ENCODE measurements around the gene RNASE13.

The RNASE13 gene

DNA sequence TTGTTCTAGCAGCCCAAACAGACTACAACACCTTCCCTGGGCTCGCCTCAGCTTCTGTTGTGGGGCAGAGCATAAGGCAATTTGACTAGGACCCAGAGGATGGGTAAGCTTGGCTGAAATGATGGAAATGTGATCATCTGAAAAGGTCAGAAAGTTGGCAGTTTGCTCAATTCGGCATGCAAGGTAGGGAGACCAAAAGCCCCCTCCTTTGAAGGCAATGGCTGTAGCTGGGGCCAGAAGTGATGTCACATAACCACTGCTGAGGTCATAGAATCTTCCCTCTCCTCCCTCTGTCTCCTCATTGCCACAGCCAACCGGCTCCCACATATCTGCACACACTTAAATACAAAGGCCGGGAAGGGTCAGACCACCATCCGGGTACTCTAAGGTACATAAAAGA lies 4.7 kb downstream of the RNASE13 start, which contains the start of gene TPPP2:
Gene TPPP2, plus strand, starts transcription at position 301 of the 400 bp plus-strand sequence. CDS start 365 bp downstream, outside the sequence.
- H3K79me2 ChIP-seq (ENCODE audit: control insufficient read depth, insufficient read depth, low read length) = no peaks in the 10 kb centered on the region
- no peaks in the 10 kb centered on the region for H3K36me3 ChIP-seq (ENCODE audit: control insufficient read depth, insufficient read depth, low read length)
- WGBS (ENCODE audit: extremely low coverage, insufficient coverage, low lambda C conversion rate) = no CpG with 5 or more reads among the region's 5 CpGs
- no peak within 1 kb of the TSS for H3K9ac ChIP-seq (ENCODE audit: low read length)
- H3K4ac ChIP-seq (ENCODE audit: low read depth, low read length) = no peak within 1 kb of the TSS
- no peak within 1 kb of the TSS for H3K27ac ChIP-seq (ENCODE audit: low read depth, low read length)
- H3K23ac ChIP-seq (ENCODE audit: low read length) = no peak within 1 kb of the TSS
- H3K79me1 ChIP-seq (ENCODE audit: low read length) = no peaks in the 10 kb centered on the region
- H3K4me2 ChIP-seq (ENCODE audit: low read length) = no peak within 1 kb of the TSS
- no peak within 1 kb of the TSS for H3K18ac ChIP-seq (ENCODE audit: low read length)
- no peak within 1 kb of the TSS for H2BK120ac ChIP-seq (ENCODE audit: low read depth, low read length)
- H2AK5ac ChIP-seq (ENCODE audit: low read length) = no peak within 1 kb of the TSS
- no peak within 1 kb of the TSS for H4K8ac ChIP-seq (ENCODE audit: low read depth, low read length)
- no peak within 1 kb of the TSS for H2BK5ac ChIP-seq (ENCODE audit: low read length)
- no peaks in the 10 kb centered on the region for H3K27me3 ChIP-seq (ENCODE audit: insufficient read depth, low read length, poor library complexity)
- peaks cover 9% of the 10 kb centered on the region for H3K4me1 ChIP-seq (ENCODE audit: control insufficient read depth, low read depth, low read length)
- no peak within 1 kb of the TSS for H3K4me3 ChIP-seq (ENCODE audit: low read length)
- H4K5ac ChIP-seq (ENCODE audit: low read length) = no peak within 1 kb of the TSS
- no peak within 1 kb of the TSS for H3K56ac ChIP-seq (ENCODE audit: low read length)
- H2BK15ac ChIP-seq (replicated peaks; ENCODE audit: low read depth) = no peak within 1 kb of the TSS
- no peak for DNase-seq

DNA sequence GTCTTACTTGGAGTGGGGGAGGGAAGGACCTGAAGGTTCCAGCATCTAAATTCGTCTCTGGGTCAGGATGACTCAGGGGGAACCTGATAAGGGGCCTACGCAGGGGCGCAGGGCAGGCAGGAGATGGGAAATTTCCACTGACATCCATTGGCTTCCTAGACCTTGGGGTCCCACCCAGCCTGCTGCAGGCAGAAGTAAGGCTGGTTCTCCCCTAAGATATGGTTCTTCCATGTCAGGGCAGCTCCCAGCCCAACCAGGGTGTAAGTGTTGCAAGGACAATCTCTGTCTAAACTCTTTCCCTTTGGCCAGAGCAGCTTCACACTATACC lies 7.7 kb downstream of the RNASE13 start:
- H3K27me3 ChIP-seq (ENCODE audit: insufficient read depth, low read length, poor library complexity) = no peaks in the 10 kb centered on the region
- H3K36me3 ChIP-seq (ENCODE audit: control insufficient read depth, insufficient read depth, low read length) = no peaks in the 10 kb centered on the region
- WGBS (ENCODE audit: extremely low coverage, insufficient coverage, low lambda C conversion rate) = no CpG with 5 or more reads among the region's 3 CpGs
- no peaks in the 10 kb centered on the region for H3K79me1 ChIP-seq (ENCODE audit: low read length)
- no peak overlapping the region for H3K9ac ChIP-seq (ENCODE audit: low read length)
- no peak overlapping the region for H3K18ac ChIP-seq (ENCODE audit: low read length)
- H3K56ac ChIP-seq (ENCODE audit: low read length) = peak overlapping the region; percentile 68
- H3K27ac ChIP-seq (ENCODE audit: low read depth, low read length) = no peak overlapping the region
- H3K4me3 ChIP-seq (ENCODE audit: low read length) = no peak overlapping the region
- H3K79me2 ChIP-seq (ENCODE audit: control insufficient read depth, insufficient read depth, low read length) = no peaks in the 10 kb centered on the region
- peak overlapping the region; percentile 44 for H3K4ac ChIP-seq (ENCODE audit: low read depth, low read length)
- no peak overlapping the region for H2BK120ac ChIP-seq (ENCODE audit: low read depth, low read length)
- no peak overlapping the region for H2AK5ac ChIP-seq (ENCODE audit: low read length)
- no peak overlapping the region for H2BK5ac ChIP-seq (ENCODE audit: low read length)
- no peak overlapping the region for H3K23ac ChIP-seq (ENCODE audit: low read length)
- H2BK15ac ChIP-seq (replicated peaks; ENCODE audit: low read depth) = no peak overlapping the region
- H3K4me1 ChIP-seq (ENCODE audit: control insufficient read depth, low read depth, low read length) = peaks cover 9% of the 10 kb centered on the region
- H4K8ac ChIP-seq (ENCODE audit: low read depth, low read length) = no peak overlapping the region
- no peak overlapping the region for H3K4me2 ChIP-seq (ENCODE audit: low read length)
- no peak overlapping the region for H4K5ac ChIP-seq (ENCODE audit: low read length)
- DNase-seq = peak; percentile 77

DNA sequence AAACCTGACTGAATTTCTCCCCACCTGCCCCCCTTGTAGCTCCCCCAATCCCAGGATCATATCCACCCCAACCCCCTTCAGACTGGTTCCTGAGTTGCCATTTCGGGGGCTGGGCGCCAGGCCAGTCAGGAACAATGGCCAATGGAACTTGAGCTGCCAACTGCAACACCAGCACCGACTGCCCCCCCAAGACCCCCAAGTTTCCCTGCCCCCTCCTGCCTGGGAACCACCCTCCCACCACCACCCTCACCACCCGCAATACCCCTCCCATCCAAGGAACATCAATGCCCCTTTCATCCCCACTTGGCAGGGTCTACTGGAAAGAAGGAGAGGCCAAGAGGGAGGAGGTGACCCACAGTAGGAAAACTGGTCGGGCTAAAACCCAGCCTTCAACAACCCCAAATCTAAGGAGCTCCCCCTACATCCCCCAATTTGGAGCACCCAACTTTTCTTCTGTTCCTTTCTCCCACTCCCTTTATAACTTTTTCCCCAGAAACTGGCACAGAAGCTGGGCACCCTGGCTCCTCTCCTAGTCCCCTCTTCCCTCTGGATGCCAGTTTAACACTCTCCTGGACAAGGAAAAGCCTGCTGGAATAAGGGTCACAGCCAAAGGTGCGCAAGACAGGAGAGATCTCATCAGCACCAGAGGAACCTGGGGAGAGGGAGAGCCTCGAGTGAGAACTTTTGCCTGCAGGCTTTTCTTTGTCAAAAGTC lies 8.2 kb downstream of the RNASE13 start:
- Histone ChIP-seq H3K27me3 (ENCODE audit: insufficient read depth, low read length, poor library complexity) (no peaks in the 10 kb centered on the region), H2BK5ac (ENCODE audit: low read length) (no peak overlapping the region), H4K8ac (ENCODE audit: low read depth, low read length) (no peak overlapping the region), H2BK15ac (replicated peaks; ENCODE audit: low read depth) (peak overlapping the region; percentile 5), H4K5ac (ENCODE audit: low read length) (no peak overlapping the region), H3K79me1 (ENCODE audit: low read length) (no peaks in the 10 kb centered on the region), H3K27ac (ENCODE audit: low read depth, low read length) (peak overlapping the region; percentile 26), H3K4me3 (ENCODE audit: low read length) (no peak overlapping the region), H3K18ac (ENCODE audit: low read length) (peak overlapping the region; percentile 68), H3K9ac (ENCODE audit: low read length) (peak overlapping the region; percentile 55), H3K4me1 (ENCODE audit: control insufficient read depth, low read depth, low read length) (peaks cover 9% of the 10 kb centered on the region), H3K4ac (ENCODE audit: low read depth, low read length) (peak overlapping the region; percentile 44), H3K79me2 (ENCODE audit: control insufficient read depth, insufficient read depth, low read length) (no peaks in the 10 kb centered on the region), H2AK5ac (ENCODE audit: low read length) (no peak overlapping the region), H3K36me3 (ENCODE audit: control insufficient read depth, insufficient read depth, low read length) (no peaks in the 10 kb centered on the region), H3K23ac (ENCODE audit: low read length) (no peak overlapping the region), H3K4me2 (ENCODE audit: low read length) (no peak overlapping the region), H3K56ac (ENCODE audit: low read length) (peak overlapping the region; percentile 77), H2BK120ac (ENCODE audit: low read depth, low read length) (peak overlapping the region; percentile 62)
- DNase-seq = no peak
- WGBS (ENCODE audit: extremely low coverage, insufficient coverage, low lambda C conversion rate) = no CpG with 5 or more reads among the region's 7 CpGs

DNA sequence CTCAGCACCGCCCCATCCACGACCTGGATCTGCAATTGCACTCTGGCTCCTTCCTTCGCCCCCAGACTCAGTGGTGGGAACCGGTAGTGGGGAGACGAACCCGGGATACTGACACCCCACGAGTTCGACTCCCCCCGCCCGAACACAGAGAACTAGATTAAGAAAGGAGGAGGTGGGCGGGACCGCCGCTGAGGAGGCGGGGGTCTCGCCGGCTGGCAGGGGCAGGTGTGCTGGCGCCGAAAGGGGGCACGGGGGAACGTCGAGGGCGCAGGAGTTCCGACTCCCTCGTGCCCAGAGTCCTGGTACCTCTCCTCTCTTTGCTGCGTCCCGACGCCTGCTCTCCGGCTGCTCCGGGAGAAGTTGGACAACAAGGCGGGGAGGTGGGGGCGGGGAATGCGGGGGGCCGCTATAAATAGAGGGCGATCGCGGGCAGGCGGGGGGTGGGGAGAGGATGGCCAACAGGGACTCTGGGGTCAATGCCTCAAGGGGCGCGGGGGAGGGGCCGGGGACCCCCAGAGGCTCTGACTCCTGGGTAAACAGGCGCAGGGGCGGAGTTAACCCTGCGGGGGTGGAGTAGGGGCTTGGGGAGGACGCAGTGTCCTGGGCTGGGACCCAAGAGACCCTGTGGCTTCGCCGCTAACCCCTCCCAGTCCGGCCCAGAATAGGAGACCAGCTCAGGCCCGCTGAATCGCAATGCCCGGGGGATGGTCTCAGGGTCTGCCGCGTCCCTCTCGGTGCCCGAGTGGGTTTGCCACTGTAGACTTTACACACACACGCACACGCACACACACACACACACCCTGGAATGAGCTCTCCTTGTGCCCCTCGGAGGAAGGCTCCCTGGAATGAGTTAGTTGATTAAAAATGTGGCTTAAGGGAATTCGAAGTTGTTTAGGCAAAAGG lies 9.0 kb downstream of the RNASE13 start:
- Histone ChIP-seq H3K27me3 (ENCODE audit: insufficient read depth, low read length, poor library complexity) (no peaks in the 10 kb centered on the region), H3K36me3 (ENCODE audit: control insufficient read depth, insufficient read depth, low read length) (no peaks in the 10 kb centered on the region), H2AK5ac (ENCODE audit: low read length) (no peak overlapping the region), H3K9ac (ENCODE audit: low read length) (peak overlapping the region; percentile 60), H3K4me2 (ENCODE audit: low read length) (peak overlapping the region; percentile 26), H3K18ac (ENCODE audit: low read length) (peak overlapping the region; percentile 68), H3K56ac (ENCODE audit: low read length) (peak overlapping the region; percentile 82), H2BK120ac (ENCODE audit: low read depth, low read length) (peak overlapping the region; percentile 62), H2BK15ac (replicated peaks; ENCODE audit: low read depth) (peak overlapping the region; percentile 5), H3K79me1 (ENCODE audit: low read length) (no peaks in the 10 kb centered on the region), H3K23ac (ENCODE audit: low read length) (no peak overlapping the region), H3K79me2 (ENCODE audit: control insufficient read depth, insufficient read depth, low read length) (no peaks in the 10 kb centered on the region), H3K4me1 (ENCODE audit: control insufficient read depth, low read depth, low read length) (peaks cover 9% of the 10 kb centered on the region), H3K4ac (ENCODE audit: low read depth, low read length) (peak overlapping the region; percentile 28), H2BK5ac (ENCODE audit: low read length) (peak overlapping the region; percentile 24), H4K5ac (ENCODE audit: low read length) (no peak overlapping the region), H3K27ac (ENCODE audit: low read depth, low read length) (peak overlapping the region; percentile 29), H3K4me3 (ENCODE audit: low read length) (peak overlapping the region; percentile 18), H4K8ac (ENCODE audit: low read depth, low read length) (no peak overlapping the region)
- no CpG with 5 or more reads among the region's 58 CpGs for WGBS (ENCODE audit: extremely low coverage, insufficient coverage, low lambda C conversion rate)
- peak; percentile 82 for DNase-seq

DNA sequence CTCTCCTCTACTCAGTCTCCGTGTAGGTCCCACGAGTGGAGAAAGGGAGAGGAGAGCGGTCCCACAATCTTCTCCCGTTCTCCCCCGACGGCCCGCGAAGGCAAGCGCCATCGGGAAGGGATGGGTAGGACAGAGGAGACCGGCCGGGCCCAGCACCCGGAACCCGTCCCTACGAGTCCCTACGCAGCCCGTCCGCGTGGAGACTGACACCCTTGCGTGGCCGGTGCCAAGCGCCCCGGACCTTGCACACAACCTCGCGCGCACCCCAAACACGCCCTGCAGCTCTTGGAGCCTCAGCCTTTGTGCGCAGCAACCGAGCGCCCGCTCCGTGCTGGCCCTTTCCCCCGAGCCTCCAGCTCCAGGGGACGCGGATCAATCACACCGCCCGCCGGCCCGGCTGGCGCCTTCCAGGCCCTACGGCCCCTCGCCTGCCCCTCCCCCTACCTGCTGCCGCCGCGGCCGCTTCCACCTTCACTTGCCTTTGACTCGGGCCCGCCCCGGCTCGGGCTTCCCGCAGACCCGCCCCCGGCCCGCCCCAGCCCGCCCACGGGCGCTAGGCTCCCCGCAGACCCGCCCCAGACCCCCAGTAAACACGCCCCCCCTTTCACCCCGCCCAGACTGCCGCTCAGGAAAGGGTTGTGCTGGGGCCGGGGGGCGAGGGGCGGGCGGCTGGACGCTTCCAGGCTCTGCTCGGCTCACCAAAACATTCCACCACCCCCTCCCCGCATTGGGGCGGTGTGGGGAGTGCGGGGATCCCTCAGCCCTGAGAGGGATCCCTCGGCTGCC lies 9.8 kb downstream of the RNASE13 start, which contains the start of gene NDRG2:
Gene NDRG2, minus strand, starts transcription at position 477 of the 786 bp plus-strand sequence. CDS start 1,746 bp downstream, outside the sequence.
- Histone ChIP-seq H3K9ac (ENCODE audit: low read length) (peak within 1 kb of the TSS; percentile 86), H3K56ac (ENCODE audit: low read length) (peak within 1 kb of the TSS; percentile 94), H2BK120ac (ENCODE audit: low read depth, low read length) (no peak within 1 kb of the TSS), H4K8ac (ENCODE audit: low read depth, low read length) (no peak within 1 kb of the TSS), H2BK15ac (replicated peaks; ENCODE audit: low read depth) (no peak within 1 kb of the TSS), H2AK5ac (ENCODE audit: low read length) (no peak within 1 kb of the TSS), H3K79me1 (ENCODE audit: low read length) (no peaks in the 10 kb centered on the region), H3K4ac (ENCODE audit: low read depth, low read length) (peak within 1 kb of the TSS; percentile 58), H3K23ac (ENCODE audit: low read length) (peak within 1 kb of the TSS; percentile 83), H3K79me2 (ENCODE audit: control insufficient read depth, insufficient read depth, low read length) (no peaks in the 10 kb centered on the region), H3K27ac (ENCODE audit: low read depth, low read length) (peak within 1 kb of the TSS; percentile 56), H3K4me1 (ENCODE audit: control insufficient read depth, low read depth, low read length) (peaks cover 9% of the 10 kb centered on the region), H2BK5ac (ENCODE audit: low read length) (peak within 1 kb of the TSS; percentile 43), H3K36me3 (ENCODE audit: control insufficient read depth, insufficient read depth, low read length) (no peaks in the 10 kb centered on the region), H3K4me3 (ENCODE audit: low read length) (peak within 1 kb of the TSS; percentile 72), H3K18ac (ENCODE audit: low read length) (peak within 1 kb of the TSS; percentile 88), H3K27me3 (ENCODE audit: insufficient read depth, low read length, poor library complexity) (no peaks in the 10 kb centered on the region), H4K5ac (ENCODE audit: low read length) (no peak within 1 kb of the TSS), H3K4me2 (ENCODE audit: low read length) (peak within 1 kb of the TSS; percentile 82)
- peak; percentile 93 for DNase-seq
- WGBS (ENCODE audit: extremely low coverage, insufficient coverage, low lambda C conversion rate) = no CpG with 5 or more reads among the region's 72 CpGs
